HG02678 (cell line): Measurements from ENCODE around the gene POMT1.
"Not testable (repeated sequence)": the region's sequence is repeated elsewhere in the genome, so short reads cannot be mapped to it uniquely, and the experiment has no call there.

Experiments used
- ATAC-seq: cut with Tn5 transposase; IDR thresholded peaks from one replicate; pipeline ENCODE4 v1.9.1; 2021; ENCODE audit warnings: mild to moderate bottlenecking, moderate library complexity; ENCODE audit not compliant: unreplicated experiment

Gene POMT1

DNA sequence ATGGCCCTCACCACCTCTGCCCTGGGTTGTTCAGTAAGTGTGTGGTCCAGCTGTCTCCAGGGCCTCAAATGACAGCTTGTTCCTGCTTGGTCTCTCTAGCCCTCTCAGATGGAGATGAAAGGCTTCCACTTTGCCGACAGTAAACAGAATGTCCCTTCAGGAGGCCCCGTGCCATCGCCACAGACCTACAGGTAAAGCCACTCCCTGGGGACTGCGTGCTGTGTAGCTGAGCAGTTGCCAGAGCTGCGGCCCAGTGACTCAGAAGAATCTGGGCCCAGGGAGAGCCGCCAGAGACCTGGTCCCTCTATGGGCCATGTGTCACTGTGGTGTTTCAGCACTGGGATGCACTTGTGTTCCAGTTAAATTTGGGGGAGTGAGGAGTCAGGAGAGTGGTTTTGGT is 10.6 kb upstream of the POMT1 start:
- ATAC-seq: no peak

DNA sequence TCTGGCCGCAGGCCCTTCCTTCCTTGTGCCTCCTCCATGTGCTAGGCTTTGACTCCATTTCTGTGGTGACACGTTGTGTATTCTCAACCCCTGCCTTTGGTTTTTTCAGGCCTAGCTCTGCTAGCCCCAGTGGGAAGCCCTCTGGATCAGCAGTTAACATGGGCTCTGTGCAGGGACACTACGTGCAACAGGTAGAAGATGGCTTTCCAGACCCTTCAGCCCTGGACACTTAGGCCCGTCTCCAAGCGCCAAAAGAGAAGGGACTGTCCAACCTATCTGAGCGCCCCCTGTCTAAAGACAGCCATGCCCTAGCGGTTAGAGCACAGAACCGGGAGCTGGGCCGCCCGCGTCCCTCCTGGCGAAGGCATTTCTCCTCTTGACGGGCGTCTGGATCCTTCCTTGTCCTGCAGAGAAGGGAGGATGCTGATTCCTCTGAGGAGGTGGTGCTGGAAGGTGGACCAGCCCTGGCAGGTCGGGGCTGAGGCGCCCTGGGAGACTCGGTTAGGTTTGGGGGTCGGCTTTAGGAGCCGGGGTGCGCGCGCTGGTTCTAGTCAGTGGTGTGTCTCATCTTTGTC is 8.3 kb upstream of the POMT1 start:
- ATAC-seq: no peak

DNA sequence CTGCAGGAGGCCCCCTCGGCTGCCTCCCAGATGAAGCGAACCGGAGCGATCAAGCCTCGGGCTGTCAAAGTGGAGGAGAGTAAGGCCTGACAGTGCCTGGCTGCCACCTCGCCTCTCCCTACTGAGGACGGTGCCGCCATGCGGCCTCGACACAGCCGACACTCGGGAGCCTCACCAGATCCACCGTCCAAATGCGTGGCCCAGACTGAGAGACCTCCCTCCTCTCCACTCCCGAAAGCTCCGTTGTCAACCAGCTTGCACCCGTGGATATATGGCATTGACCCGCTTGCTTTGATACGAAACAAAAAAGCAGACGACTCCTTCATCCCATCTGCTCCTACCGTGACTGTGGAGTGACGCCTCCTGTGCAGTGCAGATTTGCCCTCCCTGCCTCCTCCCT is 6.9 kb upstream of the POMT1 start:
- no peak for ATAC-seq

DNA sequence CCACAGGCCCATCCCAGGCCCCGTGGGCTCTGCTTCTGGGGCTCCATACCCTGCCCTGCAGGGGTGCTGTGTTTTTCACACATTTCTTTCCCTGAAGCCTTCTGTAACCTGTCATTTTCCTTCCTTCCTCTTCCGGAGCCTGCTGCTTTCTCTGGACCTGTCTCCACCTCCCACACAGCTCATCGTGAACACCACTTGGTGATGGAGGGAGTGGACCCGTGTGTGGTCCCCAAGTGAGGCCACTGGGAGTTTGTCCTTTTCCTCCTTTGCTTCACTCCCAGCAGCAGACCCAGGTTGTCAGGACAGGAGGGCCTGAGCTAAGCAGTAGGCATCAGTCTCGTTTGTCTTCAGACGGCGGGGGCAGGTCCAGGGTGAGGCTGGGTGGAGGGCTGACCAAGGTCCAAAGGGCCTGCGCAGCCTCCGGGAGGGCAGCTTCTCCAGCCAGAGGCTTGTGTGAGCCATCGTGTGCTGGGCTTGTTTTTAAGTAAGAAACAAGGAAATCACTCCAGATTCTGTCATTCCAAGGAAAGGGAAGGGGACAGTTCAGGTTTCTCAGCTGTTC is 5.8 kb upstream of the POMT1 start:
- no peak for ATAC-seq

DNA sequence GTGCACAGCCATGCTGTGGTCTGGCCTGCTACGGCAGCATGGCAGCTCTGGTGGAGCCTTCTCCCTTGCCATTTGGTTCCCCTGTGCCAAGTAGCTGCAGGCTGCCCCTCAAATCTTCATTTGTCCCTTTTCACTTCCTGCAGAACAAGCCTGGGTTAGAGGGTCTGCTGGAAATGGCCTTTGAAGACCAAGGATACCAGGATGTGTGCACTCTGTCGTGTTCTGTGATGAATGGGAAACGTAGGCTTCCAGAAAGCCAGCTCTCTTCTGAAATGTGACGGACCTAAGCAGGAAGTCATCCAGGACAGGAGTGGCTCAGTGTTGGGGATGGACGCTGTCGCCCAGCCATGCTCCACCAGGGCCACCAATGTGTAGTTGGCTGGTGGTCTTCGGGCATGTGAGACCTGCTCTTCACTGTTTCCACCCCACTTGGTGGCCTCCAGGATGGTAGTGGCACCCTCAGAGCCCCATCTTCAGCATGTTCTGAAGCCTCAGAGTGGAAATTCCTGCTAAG is 3.4 kb upstream of the POMT1 start:
- no peak for ATAC-seq

DNA sequence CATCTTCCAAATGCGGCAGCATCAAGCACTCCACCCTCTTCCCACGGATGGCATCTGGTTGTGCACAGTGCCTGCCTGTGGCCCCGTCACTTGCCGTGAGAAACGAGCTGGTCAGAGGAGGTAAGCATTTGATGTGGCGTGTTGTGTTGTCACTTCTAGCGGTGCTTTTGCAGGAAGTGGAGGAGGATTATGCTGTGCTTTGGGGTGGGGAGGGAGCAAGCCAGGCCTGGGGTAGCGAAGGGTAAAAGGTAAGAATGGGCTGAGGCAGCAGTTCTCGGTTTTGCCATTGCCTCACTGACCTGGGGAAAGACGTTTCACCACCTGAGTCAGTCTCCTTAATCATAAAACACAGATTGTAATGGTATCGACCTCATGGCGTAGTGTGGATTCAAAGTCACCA is 2.3 kb upstream of the POMT1 start:
- no peak for ATAC-seq

DNA sequence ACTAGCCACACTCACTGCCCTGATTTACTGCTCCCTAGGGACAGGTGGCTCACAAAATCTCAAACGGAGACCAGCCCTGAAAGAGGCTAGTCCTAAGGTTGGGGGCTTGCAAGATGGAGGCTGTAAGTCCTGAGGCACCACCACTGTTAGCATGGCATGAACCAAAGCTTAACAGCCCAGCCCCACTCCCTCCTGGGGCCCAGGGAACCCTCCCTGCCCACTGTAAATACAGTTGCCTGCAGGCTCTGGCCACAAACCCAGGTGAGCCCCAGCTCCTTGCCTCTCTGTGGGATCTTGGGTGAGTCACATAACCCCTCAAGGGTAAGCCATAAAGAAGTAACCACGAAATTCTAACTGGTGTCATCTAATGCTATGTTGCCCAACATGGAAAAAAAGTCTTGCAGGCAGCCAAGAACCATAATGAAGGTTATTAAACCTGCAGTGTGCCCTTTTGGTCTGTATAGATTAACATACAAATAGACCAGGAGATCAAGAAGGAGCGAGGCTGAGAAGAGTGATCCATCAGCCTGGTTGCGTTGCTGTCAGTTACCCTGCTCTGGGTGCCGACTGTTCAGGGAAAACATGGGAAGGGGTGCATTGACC is 1.7 kb upstream of the POMT1 start:
- no peak for ATAC-seq

DNA sequence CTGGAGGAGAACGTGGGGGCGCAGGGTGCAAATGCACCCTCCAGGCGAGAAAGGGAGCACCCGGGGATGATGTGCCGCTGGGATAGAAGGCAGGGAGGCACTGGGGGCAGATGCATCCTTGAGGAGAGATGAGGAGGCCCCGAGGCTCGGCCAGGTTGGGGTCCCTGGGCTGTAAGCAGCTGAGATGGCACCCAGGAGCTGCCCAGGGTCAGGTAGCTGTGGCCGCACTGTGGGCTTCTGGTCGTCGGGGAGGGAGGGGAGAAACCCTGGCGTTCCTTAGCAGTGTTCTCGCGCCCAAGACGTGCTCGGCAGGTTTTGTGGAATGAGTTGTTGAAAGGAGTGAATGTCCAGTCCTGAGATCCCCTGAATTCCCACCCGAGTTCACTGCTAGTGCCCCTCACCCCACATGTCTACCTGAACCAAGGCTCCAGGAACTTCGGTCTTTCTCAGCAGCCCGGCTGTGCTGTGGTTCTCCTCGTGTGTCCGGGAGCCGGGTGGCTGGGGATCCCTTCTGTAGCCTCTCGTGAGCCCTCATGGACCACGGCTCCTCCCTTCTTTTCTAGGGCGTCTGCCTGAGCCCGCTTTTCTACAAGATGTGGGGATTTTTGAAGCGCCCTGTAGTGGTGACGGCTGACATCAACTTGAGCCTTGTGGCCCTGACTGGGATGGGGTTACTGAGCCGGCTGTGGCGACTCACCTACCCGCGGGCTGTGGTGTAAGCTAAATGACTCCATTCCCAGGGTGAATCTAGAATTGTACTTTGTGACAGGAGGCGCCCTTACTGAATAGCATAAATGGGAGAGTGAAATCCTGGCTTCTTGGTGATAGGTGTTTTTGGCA is 1.1 kb downstream of the POMT1 start:
- no peak for ATAC-seq

DNA sequence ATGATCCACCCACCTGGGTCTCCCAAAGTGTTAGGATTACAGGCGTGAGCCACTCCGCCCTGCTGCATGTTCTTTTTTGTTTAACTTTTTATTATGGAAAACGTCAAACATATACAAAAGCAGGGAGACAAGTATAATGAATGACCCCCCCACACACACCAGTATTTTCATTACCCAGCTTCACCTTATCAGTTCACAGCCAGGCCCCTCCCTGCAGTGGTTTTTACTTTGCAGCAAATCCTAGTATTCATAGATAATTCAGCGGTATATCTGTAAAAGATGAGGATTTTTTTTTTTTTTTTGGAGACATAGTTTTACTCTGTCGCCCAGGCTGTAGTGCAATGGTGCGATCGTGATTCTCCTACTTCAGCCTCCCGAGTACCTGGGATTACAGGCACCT is 2.3 kb downstream of the POMT1 start:
- no peak for ATAC-seq

DNA sequence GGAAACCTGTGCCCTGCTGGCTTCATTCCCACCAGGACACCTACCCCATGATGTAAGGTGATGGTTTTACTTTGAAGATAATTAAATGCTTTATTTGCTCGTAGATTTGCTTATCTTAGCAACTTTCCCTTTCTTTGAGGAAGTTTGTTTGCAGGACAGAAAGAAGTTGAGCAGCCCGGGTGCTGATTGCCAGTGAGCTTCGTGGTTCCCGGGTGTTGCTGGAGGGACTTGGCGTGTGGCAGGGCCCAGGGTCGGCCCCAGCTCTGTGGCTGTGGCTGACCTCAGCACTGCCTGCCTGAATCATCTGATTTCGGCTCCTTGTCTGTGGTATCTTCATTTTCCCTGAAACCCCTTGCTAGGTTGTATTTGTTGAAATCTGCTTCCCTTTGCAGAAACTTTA is 8.7 kb downstream of the POMT1 start:
- ATAC-seq: no peak

DNA sequence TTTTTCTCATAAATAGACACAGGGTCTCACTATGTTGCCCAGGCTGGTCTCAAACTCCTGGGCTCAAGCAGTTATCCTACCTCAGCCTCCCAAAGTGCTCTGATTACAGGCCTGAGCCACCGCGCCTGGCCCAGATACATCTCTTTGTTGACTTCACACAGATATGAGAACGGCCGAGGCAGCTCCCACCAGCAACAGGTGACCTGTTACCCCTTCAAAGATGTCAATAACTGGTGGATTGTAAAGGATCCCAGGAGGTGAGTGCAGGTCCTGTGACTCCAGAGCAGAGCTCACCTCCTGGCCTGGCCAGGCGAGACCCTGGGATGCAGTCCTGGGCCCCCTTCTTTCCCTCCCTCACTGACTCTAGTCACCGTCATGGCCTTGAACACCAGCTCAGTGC is 9.2 kb downstream of the POMT1 start:
- ATAC-seq: no peak

DNA sequence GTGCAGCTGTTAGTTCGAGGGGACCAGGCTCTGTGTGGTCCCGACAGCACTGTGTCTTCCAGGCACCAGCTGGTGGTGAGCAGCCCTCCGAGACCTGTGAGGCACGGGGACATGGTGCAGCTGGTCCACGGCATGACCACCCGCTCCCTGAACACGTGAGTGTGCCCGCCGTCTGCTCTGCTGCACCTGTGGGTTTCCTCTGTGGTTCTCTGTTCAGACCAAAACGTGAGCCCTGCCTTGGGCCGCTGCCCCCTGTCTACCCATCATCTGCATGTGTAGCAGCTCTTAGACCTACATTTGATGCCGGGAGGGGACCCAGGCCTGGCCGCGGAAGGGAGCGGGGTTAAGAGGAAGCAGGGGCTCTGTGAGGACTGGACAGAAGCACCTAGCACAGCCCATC is 10.5 kb downstream of the POMT1 start:
- no peak for ATAC-seq

DNA sequence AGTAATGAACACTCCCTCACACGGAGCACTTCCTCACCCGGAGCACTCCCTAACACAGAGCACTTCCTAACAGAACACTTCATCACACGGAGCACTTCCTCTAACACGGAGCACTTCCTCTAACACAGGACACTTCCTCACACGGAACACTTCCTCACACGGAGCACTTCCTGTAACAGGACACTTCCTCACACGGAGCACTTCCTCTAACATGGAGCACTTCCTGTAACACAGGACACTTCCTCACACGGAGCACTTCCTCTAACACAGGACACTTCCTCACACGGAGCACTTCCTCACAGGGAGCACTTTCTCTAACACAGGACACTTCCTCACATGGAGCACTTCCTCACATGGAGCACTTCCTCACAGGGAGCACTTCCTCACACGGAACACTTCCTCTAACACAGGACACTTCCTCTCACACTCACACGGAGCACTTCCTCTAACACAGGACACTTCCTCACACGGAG is 12.9 kb downstream of the POMT1 start:
- not testable (repeated sequence) for ATAC-seq

DNA sequence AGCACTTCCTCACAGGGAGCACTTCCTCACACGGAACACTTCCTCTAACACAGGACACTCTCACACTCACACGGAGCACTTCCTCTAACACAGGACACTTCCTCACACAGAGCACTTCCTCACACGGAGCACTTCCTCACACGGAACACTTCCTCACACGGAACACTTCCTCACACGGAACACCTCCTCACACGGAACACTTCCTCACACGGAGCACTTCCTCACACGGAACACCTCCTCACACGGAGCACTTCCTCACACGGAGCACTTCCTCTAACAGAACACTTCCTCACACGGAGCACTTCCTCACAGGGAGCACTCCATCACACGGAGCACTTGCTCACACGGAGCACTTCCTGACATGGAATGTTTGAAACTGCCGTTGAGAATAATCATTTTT is 13.4 kb downstream of the POMT1 start:
- no peak for ATAC-seq

DNA sequence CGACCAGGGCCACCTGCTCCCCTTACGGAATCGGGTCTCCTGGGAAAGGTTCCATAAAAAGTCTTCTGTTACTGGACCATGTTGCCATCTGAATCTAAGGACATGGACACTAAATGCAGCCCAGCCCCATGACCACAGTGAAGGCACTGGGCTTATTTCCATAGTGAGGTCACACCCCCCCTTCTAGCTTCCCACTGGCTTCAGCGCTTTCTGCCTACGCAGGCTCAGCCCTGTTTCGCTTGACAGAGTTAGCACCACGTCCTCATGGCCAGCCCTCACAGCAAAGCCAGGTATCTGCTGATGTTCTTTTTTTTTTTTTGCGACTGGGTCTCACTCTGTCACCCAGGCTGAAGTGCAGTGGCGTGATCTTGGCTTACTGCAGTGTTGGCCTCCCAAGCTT is 14.2 kb downstream of the POMT1 start:
- ATAC-seq: no peak

DNA sequence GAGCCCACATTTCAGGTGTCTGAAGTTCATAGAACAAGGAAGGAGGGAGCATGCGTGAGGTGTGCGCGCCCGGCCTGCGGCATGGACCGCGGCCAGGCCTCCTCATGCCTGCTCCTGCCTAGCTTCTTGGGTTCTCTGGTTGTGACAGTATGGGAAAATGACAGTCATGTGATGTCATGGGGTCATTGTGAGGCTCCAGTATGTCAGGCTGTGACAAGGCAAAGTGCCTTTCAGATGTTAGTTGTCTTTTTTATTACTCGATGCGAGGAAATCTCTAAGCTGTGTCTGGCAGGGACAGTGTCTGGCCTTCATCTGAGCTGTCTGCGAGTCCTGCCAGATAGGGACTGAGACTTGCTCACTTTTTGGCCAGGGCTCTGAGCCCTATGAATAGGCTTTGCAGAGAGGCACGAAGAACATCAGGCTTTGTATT is 15.1 kb downstream of the POMT1 start:
- ATAC-seq: no peak

DNA sequence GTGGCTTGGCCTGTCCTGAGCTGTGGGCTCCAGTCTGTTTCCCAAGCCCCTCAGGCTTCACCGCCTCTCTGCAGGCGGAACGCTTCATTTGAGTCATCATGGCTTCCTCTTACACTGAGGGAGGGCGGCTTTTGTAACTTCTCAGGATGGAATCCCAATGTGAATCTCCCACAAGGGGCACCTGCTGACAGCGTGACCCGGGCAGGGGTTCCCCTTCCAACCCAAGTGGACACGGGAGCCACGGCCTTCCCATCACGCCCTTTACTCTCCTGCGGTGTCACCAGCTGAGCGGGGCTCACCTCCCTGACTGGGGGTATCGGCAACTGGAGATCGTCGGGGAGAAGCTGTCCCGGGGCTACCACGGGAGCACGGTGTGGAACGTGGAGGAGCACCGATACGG is 15.8 kb downstream of the POMT1 start:
- no peak for ATAC-seq

DNA sequence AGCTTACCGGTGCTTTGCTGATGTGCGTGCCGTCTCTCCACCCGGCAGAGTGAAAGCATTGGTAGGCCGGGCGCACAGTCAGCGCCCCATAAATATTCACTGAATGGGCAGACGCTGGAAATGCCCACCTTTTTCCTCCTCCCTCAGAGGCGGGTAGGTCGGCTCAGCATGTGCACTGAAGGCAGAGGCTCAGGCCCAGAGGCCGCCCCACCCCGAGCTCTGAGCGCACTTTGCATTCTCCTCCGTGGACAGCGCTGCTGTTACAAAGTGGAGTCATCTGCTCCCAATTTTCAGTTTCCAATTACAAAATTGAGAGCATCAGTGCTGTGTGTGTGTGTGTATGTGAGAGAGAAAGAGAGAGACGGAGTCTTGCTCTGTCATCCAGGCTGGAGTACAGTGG is 17.8 kb downstream of the POMT1 start:
- no peak for ATAC-seq

DNA sequence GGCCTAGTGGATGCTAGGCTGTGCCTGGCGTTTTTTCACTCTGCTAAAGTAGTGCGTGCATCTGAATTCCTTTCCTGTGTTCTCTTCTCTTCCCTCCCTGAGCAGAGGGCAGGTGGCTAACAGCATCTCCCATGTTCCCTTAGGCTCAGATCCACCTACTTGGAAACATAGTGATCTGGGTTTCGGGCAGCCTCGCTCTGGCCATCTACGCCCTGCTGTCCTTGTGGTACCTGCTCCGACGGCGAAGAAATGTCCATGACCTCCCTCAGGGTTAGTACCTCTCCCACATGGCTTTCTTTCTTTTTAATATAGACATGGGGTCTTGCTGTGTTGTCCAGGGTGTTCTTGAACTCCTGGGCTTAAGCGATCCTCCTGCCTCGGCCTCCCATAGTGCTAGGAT is 18.5 kb downstream of the POMT1 start:
- ATAC-seq: no peak

DNA sequence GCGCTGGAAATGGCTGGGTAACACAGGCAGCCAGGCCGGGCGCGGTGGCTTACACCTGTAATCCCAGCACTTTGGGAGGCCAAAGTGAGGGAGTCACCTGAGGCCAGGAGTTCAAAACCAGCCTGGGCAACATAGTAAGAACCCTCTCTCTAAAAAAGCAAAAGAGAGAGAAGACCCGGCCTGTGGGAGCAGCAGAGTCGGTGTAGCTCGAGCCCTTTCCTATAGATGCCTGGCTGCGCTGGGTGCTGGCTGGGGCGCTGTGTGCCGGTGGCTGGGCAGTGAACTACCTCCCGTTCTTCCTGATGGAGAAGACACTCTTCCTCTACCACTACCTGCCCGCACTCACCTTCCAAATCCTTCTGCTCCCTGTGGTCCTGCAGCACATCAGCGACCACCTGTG is 19.1 kb downstream of the POMT1 start:
- ATAC-seq: no peak

DNA sequence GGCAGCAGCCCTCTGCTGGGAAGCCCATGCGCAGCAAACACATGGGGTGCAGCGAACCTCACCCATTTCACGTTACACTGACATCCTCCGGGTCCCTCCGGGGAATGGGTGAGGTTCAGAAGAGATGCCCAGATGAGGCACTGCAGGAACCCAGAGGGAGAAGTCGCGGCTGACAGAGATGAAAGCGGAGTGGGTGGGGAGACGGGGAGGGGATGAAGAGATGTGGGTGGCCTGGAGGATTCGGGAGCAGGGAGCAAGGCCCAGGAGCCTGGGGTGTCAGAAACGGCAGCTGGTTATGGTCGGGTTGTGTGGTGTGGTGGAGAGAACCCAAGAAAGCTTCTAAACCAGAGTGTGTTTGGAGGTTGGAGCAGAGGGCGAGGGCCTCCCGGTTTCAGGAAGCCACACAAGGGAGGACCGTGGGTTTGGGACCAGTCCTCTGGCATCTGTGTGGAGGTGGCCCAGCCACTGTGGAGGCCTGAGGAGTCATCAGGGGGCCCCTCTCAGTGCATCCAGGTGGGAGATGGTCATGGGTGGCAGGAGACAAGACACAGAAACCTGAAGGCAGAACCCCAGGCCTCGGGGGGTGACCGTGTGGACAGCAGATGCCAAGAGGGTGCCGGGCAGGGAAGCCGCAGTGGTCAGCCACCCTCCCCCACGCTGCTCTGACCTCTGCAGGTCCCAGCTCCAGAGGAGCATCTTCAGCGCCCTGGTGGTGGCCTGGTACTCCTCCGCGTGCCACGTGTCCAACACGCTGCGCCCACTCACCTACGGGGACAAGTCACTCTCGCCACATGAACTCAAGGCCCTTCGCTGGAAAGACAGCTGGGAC is 19.8 kb downstream of the POMT1 start:
- ATAC-seq: no peak
